Limb (tissue), 2 donors: ENCODE data around the gene CDK14.

ENCODE experiments used
- DNase-seq, 2 donors: peaks; one replicate each; pipeline ENCODE4 v3.0.0-alpha.2; 2016; ENCODE audit errors: extremely low spot score in 2 of 2

The CDK14 gene

GRCh38 chr7:90596671-90597562 lies 796 bp downstream of the CDK14 start:
- DNase-seq: peak in 1 of 2 donors; percentile 34

DNA sequence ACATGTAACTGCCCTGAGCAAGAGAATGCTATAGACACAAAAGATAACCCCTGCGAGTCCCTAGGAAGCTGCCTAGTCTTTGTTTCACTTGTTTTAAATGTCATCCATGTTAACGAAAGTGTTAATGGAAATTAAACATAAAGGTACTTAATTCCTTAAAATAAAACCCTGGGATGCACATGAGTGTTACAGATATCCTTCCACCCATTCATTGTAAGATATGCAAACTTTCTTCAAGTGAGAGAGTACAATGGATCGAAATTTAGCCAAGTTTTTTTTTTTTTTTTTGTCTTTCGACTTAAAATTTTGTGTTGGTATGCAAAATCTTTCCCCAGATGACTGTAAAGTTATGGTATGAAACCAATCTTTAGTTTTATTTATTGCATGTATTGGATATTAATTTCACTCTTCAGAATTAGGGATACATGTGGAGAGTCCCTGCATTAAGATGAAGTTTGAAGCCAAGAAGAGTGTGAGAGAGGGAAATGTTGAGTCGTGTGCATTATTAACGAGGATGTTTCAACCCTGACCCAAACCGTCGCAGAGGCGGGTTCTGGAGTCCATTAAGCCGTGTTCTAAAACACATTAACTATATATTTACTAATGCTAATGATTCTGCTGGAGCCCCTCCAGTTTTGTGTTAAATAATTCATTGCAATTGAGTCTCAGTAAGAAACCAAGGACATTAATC lies 1.6 kb downstream of the CDK14 start:
- no peak for DNase-seq

DNA sequence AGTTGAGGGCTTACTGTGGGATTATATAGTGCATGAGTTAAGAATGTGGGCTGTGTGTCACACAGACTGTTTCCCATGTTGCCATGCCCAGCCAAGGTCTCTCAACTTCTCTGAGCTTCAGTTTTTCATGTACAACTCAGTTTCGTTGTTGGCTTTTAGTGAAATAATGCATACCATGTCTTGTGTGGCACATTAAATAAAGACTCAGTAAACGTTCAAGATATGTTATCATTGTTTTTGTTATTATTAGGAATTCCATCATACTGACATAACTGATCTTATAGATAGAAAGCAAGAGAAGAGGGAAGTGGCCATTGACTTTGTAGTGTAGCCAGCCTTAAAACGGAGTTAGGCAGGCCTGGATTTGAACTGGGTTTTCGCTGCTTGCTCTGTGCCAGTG lies 2.9 kb downstream of the CDK14 start:
- DNase-seq: no peak

GRCh38 chr7:90599892-90600555 lies 3.9 kb downstream of the CDK14 start:
- no peak for DNase-seq

DNA sequence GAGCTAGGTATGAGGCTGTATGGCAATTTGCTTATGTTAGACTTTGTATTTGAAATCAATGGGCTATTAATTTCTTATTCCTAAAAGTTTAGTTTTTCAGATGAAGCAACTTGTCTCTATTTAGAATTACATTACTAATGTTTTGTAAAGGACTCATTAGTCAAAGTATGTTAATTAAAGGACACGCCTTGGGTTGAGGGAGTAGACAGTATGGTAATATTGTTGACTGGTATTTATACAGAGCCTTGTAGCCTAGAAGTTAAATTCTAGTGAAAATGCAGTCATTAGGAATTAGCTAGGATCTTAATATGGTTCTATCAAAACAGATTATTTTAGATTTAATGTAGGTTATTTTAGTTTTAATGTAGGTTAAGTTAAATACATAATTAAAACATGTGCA lies 6.2 kb downstream of the CDK14 start:
- no peak for DNase-seq

DNA sequence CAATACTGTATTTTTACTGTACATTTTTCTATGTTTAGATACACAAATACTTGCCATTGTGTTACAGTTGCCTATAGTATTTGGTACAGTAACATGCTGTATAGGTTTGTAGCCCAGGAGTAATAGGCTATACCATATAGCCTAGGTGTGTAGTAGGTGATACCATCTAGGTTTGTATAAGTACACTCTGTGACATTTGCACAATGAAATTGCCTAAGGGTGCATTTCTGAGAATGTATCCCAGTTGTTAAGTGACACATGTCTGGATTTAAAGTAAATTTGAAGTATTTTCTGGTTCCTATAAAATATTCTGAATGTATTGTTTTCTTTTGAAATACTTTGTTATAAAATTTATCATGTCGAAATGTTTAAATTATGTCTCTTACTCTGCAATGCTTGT lies 7.2 kb downstream of the CDK14 start:
- no peak for DNase-seq

GRCh38 chr7:90604383-90604782 lies 8.3 kb downstream of the CDK14 start:
- DNase-seq: no peak

DNA sequence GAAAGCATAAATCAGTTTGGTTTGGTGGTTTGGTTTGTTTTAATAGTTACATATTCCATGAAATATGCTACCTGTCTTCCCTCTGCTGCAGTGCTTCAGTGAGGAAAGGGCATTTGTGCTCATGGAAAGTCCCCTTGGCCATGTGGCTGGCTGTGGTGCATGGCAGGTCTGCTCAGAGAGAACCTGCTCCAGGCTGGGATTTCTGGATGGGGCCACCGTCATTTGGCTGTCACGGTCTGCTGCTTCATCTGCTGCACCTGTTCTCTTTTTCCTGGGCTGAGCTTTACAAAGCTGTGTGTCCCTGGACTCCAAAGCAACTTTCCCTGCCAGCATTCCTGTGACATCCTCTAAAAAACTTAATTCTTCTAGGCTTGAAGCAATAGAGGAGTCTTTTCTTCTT lies 8.9 kb downstream of the CDK14 start:
- no peak for DNase-seq

DNA sequence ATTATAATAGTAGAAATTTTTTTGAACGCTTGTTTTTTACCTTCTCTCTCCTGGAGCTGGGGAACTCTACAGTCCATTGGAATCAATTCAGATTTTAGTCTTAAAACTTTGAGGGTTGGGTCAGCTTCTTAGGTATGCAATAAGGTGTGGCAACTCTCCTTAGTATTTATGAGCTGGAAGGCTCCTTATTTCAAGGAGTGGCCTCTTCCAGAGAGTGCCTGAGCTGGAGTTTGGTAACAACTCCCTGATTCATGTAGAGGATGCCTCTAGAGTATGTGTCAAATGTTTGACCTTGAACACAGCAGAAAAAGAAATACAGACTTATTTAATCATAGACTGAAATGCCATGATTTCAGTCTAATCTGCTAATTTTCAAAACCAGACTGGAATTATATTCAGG lies 11.1 kb downstream of the CDK14 start:
- no peak for DNase-seq

GRCh38 chr7:90610105-90610504 lies 14.0 kb downstream of the CDK14 start:
- DNase-seq: no peak

DNA sequence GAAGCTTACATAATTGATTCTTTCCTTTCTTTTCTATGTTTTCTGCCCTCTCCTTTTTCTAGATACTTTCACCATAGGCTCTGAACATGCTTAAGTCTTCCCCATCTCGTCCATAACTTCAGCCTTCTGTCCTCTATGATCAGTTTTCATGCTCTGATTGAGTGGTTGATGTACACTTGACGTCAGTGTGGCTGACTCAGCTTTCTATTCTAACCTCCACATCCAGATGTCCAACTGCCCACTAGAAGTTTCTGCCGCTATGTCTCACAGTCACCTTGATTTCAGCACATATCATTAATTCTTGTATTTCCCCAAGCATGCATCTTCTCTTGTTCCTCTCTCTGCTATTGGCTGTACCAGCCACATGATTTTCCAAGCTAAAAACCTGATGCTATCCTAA lies 15.0 kb downstream of the CDK14 start:
- DNase-seq: no peak

- no peak for DNase-seq
These were observed 17.0 kb downstream of the CDK14 start for GRCh38 chr7:90613088-90613498.

DNA sequence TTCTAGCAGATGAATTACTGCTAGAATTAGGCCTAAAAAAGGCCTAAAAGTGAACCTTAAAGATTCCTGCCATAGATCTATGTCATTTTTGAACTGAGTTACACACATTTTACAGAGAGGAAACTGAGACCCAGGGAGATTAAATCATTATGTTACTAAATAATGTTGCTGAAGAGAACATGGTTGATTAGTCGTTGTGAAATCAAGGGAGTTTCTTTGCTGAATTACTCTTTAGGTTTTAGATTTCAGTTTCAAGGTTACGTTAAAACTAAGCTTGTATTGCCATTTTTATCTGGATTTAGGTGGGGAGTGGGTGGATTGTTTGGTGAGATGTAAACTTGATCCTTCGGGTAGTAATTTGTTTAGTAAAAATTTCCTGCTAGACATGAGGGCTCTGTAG lies 21.3 kb downstream of the CDK14 start:
- no peak for DNase-seq

DNA sequence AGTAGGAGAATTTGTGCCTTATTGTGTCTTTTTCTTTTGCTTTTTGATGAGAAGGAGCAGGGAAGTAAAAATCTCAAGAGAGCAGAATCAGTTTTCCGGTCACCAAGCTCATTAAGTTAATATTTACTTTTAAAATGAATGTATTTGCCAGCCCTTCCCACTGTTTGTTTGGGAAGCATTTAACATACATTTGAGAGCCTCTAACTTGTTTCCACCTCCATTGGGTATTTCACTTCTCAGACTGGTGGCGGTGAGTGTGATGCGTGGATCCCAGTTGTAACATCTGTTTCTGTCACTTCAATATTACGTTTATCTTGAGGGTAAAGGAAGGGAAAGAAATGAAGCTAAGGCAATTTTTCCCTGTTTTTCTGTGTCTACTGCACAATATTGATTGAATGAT lies 22.8 kb downstream of the CDK14 start:
- no peak for DNase-seq

DNA sequence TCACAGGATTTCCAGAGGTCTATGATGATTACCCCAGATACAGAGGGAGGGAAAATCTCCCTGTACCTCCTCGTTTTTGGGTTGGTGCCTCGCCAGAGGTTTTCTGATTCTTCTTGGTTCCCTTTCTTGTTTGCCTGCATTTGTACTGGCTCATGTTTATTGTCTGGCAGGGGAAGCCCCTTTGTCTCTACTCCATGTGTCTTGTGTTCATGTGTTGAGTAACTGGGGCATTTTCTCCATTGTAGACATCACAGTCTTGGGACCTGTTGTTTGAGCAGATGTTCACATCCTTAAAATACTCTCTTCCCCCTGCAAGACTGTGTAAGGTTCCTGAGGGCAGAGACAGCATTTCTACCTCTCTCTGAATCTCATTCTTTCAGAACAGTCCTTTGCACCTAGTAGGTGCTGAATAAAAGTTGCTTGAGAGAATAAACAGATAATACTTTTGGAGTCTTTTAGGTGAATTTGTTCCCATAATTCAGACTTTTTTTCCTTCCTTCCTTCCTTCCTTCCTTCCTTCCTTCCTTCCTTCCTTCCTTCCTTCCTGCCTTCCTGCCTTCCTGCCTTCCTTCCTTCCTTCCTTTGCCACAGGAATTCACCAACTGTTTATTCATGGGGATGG lies 25.1 kb downstream of the CDK14 start:
- no peak for DNase-seq

DNA sequence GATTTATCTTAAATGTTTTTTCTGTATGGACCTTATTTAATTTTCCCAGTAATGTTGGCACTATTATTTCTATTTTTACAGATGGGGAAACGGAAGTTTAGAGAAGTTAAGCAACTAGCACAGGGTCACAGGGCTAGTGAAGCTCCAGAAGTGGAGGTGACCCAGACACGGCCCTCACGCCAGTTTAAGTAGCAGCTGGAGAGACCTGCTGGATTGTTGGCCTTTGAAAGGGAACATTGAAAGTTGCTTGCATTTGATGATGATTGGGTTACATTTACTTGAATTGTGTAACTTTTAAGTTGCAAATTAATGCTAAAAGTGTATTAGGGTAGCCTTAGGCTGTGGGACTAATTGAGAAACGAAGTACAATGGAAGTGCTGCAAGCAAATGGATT lies 25.6 kb downstream of the CDK14 start:
- no peak for DNase-seq

DNA sequence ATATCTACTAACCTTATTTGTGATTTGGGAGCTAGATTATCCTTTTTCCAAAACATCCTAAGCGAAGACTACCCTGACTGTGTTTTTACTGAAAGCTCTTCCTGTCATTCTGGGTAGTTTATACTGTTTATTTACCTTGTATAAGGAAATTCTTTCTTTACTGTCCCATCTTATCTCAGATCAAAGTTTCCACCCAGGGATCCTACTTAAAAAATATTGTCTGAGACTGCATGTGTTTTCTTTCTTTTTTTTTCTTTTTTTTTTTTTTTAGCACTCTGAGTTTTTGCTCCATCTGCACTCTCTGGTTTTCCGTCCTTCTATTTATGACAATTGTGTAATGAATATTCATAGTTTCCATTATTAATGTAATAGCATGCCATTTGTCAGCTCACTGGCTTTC lies 26.5 kb downstream of the CDK14 start:
- no peak for DNase-seq

- no peak for DNase-seq
These were observed 28.2 kb downstream of the CDK14 start for GRCh38 chr7:90624225-90624911.

- no peak for DNase-seq
These were observed 28.9 kb downstream of the CDK14 start for GRCh38 chr7:90625051-90625450.

DNA sequence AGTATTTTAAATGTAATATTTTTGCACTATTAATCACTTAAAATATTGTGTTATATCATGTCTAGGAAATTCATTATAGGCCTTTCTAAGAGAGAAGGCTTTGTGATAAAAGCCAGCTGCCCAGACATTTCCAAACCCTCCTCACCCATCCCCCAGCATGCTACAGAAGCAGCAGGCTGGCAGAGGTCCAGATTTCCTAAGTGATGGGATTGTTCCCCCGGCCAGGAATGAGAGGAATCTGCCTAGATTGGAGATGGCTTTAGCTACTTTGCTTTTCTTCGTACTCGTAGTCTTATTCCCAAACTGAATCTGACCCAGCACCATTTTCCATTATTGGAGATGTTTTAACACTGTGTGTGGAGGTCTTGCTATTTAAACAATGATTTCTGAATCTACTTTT lies 29.4 kb downstream of the CDK14 start:
- peak; percentile 78 to 85 for DNase-seq

GRCh38 chr7:90626013-90626412 lies 29.9 kb downstream of the CDK14 start:
- no peak for DNase-seq
